GM23248 (cell line): ENCODE data around the gene MPDZ.

Experiments used
- EZH2 ChIP-seq: fragments of 200-600 bp; sonication (generic); IDR thresholded peaks from 2 replicates; pipeline ENCODE4 v1.6.1; 2018; ENCODE audit warnings: antibody characterized with exemption, mild to moderate bottlenecking; ENCODE audit not compliant: insufficient read depth, poor library complexity, severe bottlenecking
- EZH2phosphoT487 ChIP-seq: fragments of 200-600 bp; sonication (generic); IDR thresholded peaks from 2 replicates; pipeline ENCODE4 v1.6.1; 2018; ENCODE audit warnings: antibody characterized with exemption, moderate library complexity, mild to moderate bottlenecking, low read depth; ENCODE audit not compliant: insufficient read depth

DNA sequence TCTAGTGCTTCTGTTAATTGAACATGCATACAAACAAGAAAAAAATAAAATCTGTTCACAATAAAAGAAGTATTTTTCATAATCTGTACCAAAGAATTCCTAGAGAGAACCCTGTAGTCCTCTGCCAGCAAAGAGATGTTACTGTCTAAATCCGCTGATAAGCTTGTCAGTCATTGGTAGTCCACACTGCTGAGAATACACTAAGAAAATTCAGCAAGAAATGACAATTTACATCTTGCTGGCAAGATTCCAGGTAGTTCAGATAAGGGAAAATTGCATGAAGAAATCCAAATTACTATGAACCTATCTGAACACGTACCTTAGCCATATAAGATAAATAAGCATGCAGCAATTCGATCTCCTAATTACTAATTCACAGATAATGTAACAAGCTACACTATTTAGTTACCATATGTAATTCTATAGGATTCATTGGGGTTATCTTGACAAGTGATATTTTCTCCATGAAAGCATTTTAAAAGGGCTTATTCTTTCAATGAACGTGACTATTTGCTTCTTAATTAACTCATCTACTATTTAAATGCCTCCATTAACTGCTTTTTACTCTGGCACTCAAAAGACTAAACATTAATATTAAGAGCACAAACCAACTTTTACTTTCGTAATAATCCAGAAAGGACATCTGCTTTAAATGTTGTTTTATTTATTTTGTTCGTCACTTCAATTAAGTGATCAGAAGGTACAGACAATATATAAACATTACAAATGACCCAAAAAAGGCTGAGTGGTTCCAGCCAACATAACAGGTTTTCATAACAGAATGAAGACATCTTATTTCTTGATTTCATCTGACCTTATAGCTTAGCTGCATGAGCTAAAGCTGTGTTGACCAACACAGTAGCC lies 9.7 kb downstream of the MPDZ start:
- TF ChIP-seq EZH2phosphoT487, result no peak
- no peak for TF ChIP-seq EZH2
